HG02763 (cell line): ENCODE data around the gene AKAP14.
"Not testable (repeated sequence)": the region's sequence is repeated elsewhere in the genome, so short reads cannot be mapped to it uniquely, and the experiment has no call there.

ENCODE experiments used
- ATAC-seq: cut with Tn5 transposase; IDR thresholded peaks from one replicate; pipeline ENCODE4 v1.9.1; 2021; ENCODE audit warnings: mild to moderate bottlenecking, moderate library complexity; ENCODE audit not compliant: unreplicated experiment

The AKAP14 gene

GRCh38 chrX:119895843-119896326 is at the start of gene AKAP14:
TSS of gene AKAP14 (plus strand) at chrX:119895893. CDS start at chrX:119903224, 7,331 bp downstream.
- no peak for ATAC-seq

DNA sequence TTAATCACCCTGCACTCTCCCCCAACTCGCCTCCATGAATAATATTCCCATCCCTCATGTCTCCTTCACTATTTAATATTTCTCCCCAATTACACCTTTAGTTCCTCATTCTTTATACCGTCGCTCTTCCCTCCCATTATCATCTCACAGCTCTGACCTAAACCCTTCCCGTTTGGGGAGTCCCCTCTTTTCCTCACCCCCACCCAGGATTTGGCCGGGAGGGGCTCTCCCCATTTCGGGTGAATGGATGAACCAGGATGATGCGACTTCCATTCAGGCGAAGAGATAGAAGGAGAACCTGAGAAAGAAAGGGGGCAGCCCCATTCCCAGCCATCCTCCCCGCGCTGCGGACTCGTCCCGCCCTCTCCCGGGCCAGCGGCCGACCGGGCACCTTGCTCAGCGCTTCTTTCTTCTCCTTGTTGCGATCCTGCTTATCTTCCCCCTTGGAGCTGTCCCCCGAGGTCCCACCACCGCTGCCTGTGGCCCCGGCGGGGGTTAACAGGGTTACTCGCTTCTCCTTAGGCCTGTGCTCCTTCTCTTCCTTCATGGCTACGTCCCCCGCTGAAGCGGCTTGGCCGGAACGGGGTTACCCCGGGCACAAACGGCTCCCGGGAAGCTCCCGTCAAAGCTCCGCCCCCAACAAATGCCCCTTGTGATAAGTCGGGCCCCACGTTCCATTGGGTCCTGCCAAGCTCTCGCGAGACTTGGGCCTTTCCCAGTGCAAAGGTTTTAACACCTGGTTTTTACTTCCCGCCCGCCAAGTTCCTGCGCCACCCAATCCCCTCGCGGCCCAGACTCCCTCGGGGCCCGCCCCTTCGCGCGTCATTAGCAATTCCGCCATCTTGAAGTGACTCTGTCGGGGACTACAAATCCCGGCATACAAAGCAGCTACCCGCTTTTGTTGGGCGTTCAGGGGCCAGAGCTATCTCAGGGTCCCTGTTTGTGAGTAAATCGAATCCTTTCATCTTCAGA is 43.0 kb upstream of the AKAP14 start, which contains the start of gene UPF3B:
Gene UPF3B, minus strand, starts transcription at position 582 of the 972 bp plus-strand sequence. Its CDS starts 35 bp downstream, at position 547.
- ATAC-seq = peak; percentile 93

DNA sequence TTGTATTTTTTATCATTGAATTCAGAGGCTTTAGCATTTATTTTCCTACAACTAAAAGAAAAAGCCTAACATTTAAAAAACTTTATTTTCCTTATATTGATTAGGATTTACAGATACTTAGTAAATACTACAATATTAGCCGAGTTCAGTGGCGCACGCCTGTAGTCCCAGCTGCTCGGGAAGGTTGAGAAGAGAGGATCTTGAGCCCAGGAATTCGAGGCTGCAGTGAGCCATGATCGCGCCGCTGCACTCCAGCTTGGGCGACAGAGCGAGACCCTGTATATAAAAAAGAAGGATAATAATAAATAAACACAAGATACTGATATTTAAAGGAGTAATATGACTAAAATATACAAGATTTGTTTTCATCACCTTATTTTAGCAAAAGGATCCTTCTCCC is 42.2 kb upstream of the AKAP14 start:
- no peak for ATAC-seq

DNA sequence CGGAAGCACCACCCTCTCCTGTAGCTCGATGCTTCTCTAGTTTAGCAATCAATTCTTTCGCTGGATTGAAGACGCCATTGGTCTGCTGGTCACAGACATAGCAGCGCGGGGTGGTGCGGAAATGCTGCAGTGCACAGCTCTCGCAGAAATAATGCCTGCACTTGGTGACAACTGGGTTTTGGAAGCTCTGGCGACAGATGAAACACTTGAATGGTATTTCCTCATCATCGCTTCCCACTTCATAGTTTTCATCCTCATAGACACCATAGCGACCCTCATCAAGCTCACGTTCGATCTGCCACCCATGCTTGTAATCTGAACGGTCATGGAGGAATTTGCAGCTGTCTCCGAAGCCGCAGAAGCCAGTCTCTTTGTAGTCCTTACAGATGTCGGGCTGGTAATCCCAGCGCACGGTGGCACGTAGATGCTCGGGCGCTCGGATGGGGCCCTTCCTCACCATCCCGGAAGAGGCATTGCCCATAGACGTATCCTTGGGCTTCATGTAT is 25.0 kb upstream of the AKAP14 start:
- peak; percentile 12 for ATAC-seq

DNA sequence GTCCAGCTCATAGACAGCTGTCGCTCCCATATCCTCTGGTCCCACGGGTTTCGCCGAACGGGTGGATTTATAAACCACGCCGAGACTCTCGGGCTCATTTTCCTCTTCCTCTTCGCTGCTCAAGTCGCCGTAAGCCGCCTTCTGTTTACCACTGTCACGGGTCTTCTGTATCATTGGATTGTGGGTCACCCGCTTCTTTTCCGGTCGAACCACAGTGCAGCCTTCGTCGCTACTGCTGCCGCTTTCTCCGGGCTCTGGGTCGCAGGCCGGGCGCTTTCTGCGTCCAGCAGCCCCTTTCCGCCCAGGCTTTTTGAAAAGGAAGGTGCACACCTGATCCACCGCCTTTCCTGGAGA is 24.5 kb upstream of the AKAP14 start:
- ATAC-seq = peak; percentile 30

DNA sequence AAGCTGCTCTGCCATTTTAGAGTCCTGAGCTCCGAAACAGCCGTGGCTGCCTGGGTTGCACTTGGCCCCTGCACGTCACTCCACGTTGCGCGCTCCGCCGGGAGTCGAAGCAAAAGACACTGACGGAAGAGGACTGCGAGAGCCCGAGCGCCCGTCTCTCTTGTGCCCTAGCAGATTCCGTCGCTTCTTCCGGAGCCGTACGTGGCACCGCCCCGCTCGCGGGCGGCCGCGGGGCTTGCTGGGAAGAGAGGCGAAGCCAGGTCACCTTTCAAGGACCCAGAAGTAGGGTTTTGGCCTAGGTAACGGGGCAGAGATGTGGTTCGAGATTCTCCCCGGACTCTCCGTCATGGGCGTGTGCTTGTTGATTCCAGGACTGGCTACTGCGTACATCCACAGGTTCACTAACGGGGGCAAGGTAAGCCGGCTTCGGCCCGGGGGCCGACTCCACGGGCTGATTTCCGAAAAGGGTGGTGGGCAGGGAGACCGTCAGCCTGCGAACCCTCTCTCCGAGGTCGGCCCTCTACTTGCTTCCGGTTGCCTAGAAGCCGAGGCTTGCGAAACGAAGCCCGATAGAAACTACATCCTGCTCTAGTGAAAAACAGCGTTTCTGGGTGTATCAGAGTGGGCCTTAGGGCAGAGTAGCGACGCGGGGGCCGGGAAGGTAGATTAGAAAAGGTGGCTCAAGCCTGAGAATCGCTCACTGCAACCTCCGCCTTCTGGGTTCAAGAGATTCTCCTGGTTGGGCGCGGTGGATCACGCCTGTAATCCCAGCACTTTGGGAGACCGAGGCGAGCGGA is 23.9 kb upstream of the AKAP14 start, which contains the start of the genes NDUFA1 and RNF113A:
Gene NDUFA1, plus strand, starts transcription at position 234 of the 797 bp plus-strand sequence. Its CDS starts 80 bp downstream, at position 314.
Gene RNF113A, minus strand, starts transcription at position 135 of the 797 bp plus-strand sequence. Its CDS starts 120 bp downstream, at position 15.
- peak; percentile 87 for ATAC-seq

DNA sequence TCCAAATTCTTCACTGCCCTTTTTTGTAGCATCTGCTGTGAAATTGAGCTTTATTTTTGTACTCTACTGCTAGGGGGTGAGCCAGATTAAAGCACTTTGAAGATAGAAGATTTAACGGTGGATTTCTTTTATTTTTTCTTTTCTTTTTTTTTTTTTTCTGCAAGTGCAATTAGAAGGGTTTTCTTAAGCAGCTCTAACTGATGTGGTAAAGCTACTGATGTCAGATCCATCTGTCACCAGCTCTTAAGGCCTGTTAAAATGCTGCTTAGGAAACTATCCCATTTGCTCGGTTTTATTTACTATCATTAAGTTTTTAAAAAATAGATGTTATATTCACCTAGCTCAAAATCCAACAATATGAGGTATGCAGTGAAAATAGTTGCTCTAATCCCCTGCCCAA is 17.0 kb upstream of the AKAP14 start:
- ATAC-seq = no peak

GRCh38 chrX:119880076-119880475 is 15.6 kb upstream of the AKAP14 start:
- no peak for ATAC-seq

GRCh38 chrX:119880552-119881437 is 14.9 kb upstream of the AKAP14 start:
- ATAC-seq = peak; percentile 76

DNA sequence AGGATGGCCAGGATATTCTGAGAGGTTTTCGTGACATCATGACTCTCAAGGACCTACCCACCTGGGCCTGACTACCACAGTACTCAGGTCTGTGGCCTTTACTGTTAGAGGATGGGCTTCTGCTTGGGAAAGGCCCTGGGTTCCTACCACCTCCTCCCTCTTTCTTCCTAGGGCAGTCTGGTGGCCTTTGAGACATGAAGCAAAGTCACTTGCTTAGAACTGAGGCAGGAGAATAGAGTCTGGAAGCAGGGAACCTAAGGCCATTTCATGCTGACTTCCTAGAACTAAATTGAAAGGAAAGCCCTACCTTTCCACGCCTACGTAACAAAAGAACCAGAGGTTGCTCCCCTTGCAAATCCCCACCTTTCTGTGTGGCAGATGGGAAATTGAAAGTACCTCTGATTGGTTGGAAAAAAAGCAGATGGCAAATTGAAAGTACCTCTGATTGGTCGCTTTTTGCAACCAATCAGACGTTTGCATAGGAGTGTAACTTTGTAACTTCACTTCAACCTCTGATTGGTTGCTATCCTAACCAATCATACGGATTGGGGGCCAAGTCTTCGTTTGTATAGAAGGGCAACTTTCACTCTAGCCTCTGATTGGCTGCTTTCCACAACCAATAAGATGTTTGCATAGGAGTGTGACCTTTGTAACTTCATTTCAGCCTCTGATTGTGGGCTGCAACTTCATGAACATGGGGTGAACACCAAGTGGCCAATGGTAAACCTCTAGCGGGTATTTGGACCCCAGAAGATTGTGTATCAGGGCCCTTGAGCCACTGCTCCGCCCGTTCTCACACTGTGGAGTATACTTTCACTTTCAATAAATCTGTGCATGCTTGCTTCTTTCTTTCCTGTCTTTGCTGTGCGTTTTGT is 9.9 kb upstream of the AKAP14 start:
- no peak for ATAC-seq

- ATAC-seq = no peak
Observed at GRCh38 chrX:119887721-119888425, 7.8 kb upstream of the AKAP14 start.

GRCh38 chrX:119890626-119891025 is 5.1 kb upstream of the AKAP14 start:
- ATAC-seq = not testable (repeated sequence)

- not testable (repeated sequence) for ATAC-seq
Observed at GRCh38 chrX:119891961-119892692, 3.6 kb upstream of the AKAP14 start.

- ATAC-seq = no peak
Observed at GRCh38 chrX:119899125-119899524, 3.4 kb downstream of the AKAP14 start.

GRCh38 chrX:119900976-119901375 is 5.3 kb downstream of the AKAP14 start:
- no peak for ATAC-seq

DNA sequence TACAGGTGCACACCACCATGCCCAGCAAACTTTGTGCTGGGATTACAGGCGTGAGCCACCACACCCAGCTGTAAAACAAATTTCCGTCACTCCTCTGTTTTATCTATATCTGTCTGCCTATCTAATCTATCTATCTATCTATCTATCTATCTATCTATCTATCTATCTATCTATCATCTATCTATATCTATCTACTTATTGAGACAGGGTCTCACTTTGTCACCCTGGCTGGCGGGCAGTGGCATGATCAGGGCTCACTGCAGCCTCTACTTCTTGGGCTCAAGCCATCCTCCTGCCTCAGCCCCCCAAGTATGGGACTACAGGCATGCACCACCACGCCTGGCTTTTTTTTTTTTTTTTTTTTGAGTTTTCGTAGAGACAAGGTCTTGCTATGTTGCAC is 20.6 kb downstream of the AKAP14 start:
- ATAC-seq = no peak

DNA sequence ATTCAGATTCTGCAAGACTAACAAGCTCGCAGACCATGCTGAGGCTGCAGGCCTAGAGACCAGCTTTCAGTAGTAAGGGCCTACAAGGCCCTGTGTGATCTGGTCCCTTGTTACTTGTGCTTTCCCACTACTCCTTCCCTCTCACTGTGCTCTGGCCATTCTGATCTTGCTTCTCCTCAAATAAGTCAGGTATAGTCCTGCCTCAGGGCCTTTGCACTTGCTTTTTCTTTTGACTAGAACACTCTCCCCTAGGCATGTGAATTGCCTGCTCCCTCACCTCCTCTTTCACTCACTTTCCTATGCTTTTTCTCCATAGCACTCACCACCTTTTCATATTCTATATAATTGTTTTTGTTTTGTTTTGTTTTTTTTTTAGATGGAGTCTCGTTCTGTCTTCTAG is 22.2 kb downstream of the AKAP14 start:
- ATAC-seq = no peak
